Stimulated activated naive CD8-positive, alpha-beta T cell treated with anti-CD3 and anti-CD28 coated beads, Interleukin-15, Interleukin-2, amounts not matched to agents 100 U/mL and 50 U/mL, for 24 hours (primary cell): ENCODE results near the gene FCN1.
"Not testable (repeated sequence)": the region's sequence is repeated elsewhere in the genome, so short reads cannot be mapped to it uniquely, and the experiment has no call there.

ENCODE experiments used
- ATAC-seq: fragments of 150-1000 bp; cut with Tn5 transposase; one replicate; pipeline ENCODE4 v1.10.0; 2021
- DNase-seq: peaks from one replicate; pipeline ENCODE4 v3.0.0; 2021

The FCN1 gene

GRCh38 chr9:134871697-134872340 lies 45.9 kb downstream of the FCN1 start:
- no peak for DNase-seq
- no peak for ATAC-seq

GRCh38 chr9:134870746-134871662 lies 46.7 kb downstream of the FCN1 start:
- DNase-seq, result no peak
- ATAC-seq, result no peak

- DNase-seq, result no peak
- no peak for ATAC-seq
Measured at GRCh38 chr9:134870301-134870694, 47.4 kb downstream of the FCN1 start.

GRCh38 chr9:134869554-134870300 lies 48.0 kb downstream of the FCN1 start:
- ATAC-seq (no peak), DNase-seq (no peak)

- DNase-seq (no peak), ATAC-seq (no peak)
Measured at GRCh38 chr9:134868751-134869553, 48.8 kb downstream of the FCN1 start.

- ATAC-seq (no peak), DNase-seq (no peak)
Measured at GRCh38 chr9:134867917-134868750, 49.6 kb downstream of the FCN1 start.

GRCh38 chr9:134864821-134865190 lies 52.9 kb downstream of the FCN1 start:
- no peak for DNase-seq
- no peak for ATAC-seq

GRCh38 chr9:134863941-134864820 lies 53.5 kb downstream of the FCN1 start:
- ATAC-seq (no peak), DNase-seq (no peak)

GRCh38 chr9:134863306-134863902 lies 54.3 kb downstream of the FCN1 start:
- DNase-seq (no peak), ATAC-seq (no peak)

- DNase-seq, result no peak
- no peak for ATAC-seq
Measured at GRCh38 chr9:134861595-134862334, 55.9 kb downstream of the FCN1 start.

GRCh38 chr9:134860510-134860909 lies 57.2 kb downstream of the FCN1 start:
- ATAC-seq, result no peak
- DNase-seq, result no peak

- ATAC-seq, result peak; percentile 95
- peak; percentile 41 for DNase-seq
Measured at GRCh38 chr9:134858051-134858841, 59.5 kb downstream of the FCN1 start.

- not testable (repeated sequence) for ATAC-seq, DNase-seq
Measured at GRCh38 chr9:134857451-134857850, 60.3 kb downstream of the FCN1 start.

- ATAC-seq (no peak), DNase-seq (no peak)
Measured at GRCh38 chr9:134855900-134856377, 61.8 kb downstream of the FCN1 start.
